ENCODE results near the gene MARCHF4.

MARCHF4 gene, protein sequence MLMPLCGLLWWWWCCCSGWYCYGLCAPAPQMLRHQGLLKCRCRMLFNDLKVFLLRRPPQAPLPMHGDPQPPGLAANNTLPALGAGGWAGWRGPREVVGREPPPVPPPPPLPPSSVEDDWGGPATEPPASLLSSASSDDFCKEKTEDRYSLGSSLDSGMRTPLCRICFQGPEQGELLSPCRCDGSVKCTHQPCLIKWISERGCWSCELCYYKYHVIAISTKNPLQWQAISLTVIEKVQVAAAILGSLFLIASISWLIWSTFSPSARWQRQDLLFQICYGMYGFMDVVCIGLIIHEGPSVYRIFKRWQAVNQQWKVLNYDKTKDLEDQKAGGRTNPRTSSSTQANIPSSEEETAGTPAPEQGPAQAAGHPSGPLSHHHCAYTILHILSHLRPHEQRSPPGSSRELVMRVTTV

GRCh38 chr2:216371721-216372702, at the start of gene MARCHF4:
Gene MARCHF4 (minus strand): TSS chr2:216372483. CDS start chr2:216370260, 2,223 bp downstream.
- peak; percentile 81 for DNase-seq

GRCh38 chr2:216420367-216421101, 48.3 kb upstream of the MARCHF4 start:
- no peak for DNase-seq

DNA sequence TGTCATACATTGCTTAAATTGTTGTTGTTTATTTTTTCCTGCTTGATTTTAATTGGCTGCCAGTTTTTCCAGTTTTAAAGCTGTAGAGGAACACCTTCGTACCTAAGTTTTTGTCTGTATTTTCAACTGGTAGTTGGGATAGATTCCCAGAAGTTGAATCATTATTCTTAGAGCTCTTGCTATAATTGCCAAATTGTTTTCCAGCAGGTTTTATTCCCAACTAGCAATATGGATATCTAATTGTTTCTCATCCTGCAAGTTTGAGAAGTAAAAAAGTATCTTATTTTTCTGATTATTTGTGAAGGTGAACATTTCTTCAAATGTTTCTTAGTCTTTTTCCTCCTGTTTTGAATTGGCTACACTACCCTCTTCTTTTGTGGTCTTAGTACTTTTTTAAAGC, 46.7 kb upstream of the MARCHF4 start:
- no peak for DNase-seq

- no peak for DNase-seq
Observed at GRCh38 chr2:216416571-216417307, 44.5 kb upstream of the MARCHF4 start.

DNA sequence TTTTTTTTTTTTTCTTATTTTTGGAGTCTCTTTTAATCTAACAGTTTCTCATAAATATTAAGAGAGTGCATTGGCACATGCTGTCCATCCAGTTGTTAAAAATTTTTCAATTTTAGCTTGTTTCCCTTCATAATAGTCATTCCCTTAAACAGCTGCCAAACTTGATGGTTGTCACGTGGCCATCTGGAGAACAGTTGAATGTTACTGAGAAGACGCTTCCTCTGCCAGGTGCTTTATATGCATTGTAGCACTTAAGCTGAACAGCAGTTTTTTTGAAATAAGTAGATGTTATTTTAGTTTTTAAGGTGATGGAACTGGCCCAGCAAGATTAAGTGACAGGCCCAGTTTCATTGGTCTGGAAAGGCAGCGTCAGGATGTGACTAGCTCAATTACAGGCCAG, 43.3 kb upstream of the MARCHF4 start:
- no peak for DNase-seq

DNA sequence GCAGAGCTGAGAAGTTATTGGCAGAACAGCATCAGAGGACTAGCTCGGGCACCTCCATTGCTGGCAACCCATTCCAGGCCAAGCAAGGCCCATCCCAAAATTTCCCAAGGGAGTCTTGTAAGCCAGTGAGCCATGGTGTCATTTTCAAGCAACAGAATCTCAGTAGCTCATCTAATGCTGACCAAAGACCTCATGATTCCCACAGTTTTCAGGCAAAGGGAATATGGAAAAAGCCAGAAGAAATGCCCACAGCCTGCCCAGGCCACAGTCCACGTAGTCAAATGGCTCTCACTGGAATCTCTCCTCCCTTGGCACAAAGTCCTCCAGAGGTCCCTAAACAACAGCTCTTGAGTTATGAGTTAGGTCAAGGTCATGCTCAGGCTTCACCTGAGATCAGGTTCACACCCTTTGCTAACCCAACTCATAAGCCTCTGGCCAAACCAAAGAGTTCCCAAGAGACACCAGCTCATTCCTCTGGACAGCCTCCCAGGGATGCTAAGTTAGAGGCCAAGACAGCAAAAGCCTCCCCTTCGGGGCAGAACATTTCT, 42.6 kb upstream of the MARCHF4 start:
- no peak for DNase-seq

DNA sequence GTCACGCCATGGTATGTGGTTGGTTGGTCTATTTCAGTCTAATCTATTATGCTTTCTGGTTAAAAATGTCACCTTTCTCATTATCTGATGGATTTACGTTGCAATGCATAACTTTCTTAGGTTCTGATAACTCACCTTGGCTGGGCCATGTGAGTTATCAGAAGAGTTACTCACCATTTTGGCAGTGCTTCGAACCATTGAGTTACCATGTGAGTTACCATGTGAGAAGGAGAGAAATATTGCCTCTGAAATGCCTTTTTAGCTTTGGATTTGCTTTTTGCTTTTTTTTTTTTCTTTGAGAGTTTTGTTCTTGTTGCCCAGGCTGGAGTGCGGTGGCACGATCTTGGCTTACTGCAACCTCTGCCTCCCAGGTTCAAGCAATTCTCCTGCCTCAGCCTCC, 41.6 kb upstream of the MARCHF4 start:
- no peak for DNase-seq

DNA sequence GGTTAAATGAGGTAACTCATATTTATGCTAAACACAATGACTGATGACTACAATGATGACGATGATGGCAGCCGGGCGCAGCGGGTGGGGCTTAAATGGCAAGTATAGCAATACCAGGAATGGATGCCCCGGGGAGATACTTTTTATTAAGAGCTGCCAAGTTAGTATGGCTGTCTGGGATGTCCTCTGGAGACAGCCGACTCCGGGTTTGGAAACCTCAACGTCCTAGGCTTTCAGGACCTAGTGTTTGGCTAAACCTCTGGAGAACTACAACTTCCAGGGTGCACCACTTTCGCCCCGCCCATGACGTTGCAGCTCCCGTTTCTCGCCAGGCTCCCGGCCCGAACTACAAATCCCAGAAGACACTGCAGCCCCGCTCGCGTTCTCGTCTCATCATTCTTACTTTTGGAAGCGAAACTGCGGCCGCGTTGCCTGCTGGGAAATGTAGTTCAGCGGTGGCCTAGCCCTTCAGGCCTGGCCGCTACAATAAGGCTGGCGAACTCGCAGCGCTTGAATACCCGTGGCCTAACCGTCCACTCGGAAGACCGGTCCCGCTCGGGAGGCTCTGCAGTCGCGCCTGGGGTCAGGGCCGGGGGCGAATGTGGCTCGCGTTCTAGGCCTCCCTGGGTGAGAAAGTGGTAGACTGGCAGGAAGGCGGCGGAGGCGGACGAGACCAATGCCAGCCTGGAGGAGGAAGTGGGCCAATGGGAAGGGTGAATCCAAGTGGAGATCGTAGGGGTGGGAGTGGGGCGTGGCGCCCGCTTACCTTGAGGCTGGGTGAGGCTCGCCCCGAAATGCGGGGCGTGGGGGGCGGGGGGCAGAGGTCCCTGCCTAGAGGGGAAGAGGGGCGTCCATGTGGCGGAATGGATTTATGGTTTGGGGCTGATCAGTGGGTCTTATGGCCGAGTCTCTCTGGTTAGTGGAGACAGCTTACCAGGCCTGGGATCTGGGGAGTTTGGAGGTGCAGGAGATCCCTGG, 40.0 kb upstream of the MARCHF4 start, which contains the start of gene SMARCAL1:
Gene SMARCAL1, plus strand, starts transcription at position 463 of the 978 bp plus-strand sequence. CDS start 2,221 bp downstream, outside the sequence.
- DNase-seq: peak; percentile 99

DNA sequence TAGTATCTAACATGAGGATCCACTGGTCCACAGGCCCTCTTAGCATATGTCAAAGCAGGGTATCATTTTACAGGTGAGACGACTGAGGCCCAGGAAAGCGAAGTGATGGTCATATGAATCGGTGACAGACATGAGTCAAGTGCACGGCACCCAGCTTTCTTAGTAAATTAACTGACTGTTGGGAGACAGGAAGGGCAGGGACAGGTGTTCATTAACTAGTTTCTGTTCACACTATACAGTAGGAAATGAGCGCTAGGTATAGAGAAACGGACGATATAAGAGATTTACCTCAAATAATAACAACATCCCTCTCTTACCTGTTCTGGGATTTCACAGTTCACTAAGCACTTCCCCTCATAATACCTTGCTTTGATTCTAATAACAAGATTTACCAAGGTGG, 38.3 kb upstream of the MARCHF4 start:
- no peak for DNase-seq

GRCh38 chr2:216408426-216409290, 36.4 kb upstream of the MARCHF4 start:
- no peak for DNase-seq

DNA sequence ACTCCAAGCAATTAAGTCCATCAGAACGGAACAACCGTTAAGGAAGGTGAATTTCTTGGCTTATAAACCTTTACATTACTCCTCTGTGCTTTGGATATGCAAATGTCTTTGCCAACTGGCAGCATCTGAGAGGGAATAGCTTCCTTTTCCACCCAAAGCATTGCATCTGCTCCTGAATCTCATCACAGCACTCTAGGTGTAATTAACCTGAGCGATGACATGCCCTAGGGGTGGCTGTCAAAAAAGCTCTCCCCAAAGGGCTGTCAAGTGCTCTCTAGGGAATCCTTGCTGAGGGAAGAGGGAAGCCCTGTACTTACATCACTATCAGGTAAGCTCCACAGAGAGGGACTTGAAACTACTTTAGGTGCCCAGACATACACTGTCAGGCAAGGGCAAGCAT, 34.5 kb upstream of the MARCHF4 start:
- DNase-seq: no peak

DNA sequence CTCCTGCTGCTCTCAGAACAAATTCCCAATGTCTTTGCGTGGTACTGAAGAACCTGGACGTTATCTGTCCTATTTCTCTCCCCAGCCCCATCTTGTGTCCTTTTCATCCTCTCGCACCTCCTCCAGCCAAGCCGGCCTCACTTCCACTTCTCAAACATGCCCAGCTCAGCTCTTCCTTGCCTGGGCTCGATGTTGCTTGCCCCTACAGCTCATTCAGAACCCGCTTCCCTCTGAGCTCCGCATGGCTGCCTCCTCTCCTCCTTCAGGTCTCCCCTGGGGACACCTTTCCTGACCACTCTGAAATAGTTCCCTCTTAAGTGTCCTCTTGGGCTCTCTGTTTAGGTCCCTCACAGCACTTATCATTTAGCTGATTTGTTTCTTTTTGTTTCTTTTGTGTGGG, 33.3 kb upstream of the MARCHF4 start:
- no peak for DNase-seq

DNA sequence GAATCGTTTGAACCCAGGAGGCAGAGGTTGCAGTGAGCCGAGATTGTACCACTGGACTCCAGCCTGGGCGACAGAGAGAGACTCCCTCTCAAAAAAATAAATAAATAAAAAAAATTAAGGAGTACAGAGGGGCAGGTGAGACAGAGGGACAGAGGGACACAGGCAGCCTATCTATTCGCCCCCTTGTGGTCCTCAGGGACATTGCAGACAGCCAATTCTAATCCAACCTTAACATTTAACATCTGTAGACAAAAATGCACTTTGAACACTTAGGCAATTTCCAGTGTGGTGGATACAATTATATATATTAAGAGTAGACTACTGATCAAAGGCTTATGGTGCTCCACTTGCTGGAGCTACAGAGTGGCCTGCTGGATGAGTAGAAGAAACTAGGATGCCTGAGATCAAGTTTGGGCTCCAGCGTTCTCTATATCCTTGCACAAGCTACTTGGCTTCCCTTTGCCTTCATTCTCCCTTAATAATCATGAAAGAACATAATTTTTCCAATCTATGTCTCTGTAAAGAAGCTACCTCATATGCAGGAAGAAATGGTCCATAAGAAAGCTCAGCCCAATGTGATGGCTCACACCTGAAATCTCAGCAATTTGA, 31.8 kb upstream of the MARCHF4 start:
- peak; percentile 13 for DNase-seq

- DNase-seq: no peak
Observed at GRCh38 chr2:216402751-216403150, 30.5 kb upstream of the MARCHF4 start.

- no peak for DNase-seq
Observed at GRCh38 chr2:216399621-216400020, 27.3 kb upstream of the MARCHF4 start.

GRCh38 chr2:216394881-216395280, 22.6 kb upstream of the MARCHF4 start:
- no peak for DNase-seq

DNA sequence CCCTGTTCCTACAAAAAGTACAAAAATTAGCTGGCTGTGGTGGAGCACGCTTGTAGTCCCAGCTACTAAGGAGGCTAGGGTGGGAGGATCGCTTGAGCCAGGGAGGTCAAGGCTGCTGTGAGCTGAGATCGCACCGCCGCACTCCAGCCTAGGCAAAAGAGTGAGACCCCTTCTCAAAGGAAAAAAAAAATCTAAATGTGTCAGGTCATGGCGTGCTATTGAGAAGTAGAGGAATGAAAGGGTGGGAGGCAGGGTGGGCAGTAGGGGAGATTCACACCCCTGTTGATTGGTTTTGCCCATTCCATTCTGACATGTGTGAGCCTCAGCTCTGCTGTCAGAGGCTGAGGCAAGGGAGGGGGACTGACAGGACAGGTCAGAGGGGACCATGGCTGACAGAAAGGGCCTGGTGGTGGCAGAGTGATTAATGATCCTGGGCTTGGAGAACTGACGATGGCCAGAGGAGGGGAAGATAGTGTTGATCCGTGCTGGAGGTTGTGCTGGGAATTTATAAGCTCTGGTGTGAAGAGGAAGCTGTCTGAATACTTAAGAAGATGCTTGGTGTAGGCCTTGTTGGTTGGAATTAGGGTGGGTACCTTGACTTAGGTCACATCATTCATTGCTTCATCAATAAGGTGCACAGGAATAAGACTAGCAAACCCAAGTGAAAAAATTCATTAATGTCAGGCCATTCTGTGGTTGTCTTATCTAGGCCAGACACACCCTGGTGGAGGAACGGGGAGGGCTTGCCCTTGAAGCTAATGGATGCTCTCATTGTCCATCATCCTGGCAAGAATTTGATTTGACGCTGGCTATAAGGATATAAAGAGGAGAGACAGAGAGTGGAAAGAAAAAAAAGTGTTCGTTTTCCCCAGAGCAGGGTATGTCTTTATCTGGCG, 20.9 kb upstream of the MARCHF4 start:
- no peak for DNase-seq

- DNase-seq: no peak
Observed at GRCh38 chr2:216392018-216392562, 19.8 kb upstream of the MARCHF4 start.

Measured in COR-L47 (cell line).